Effector memory CD8-positive, alpha-beta T cell (primary cell): ENCODE measurements around the gene GLIS1.
A peak's percentile ranks its signal among the peaks of the same experiment; 100 is the strongest.

Source experiments
- ATAC-seq: fragments of 150-1000 bp; cut with Tn5 transposase; replicated peaks from 2 replicates; pipeline ENCODE4 v1.10.0; 2021; ENCODE audit warnings: mild to moderate bottlenecking, moderate library complexity
- DNase-seq, 3 experiments: peaks; one replicate each; pipeline ENCODE4 v3.0.0; 2021
- H3K27ac Mint-ChIP-seq, 2 donors: one replicate each; pipeline ENCODE4 v1.8.0; 2022; ENCODE audit warnings: mild to moderate bottlenecking in 2 of 2, mixed read lengths in 2 of 2, moderate library complexity in 2 of 2
- H3K27me3 Mint-ChIP-seq, 2 donors: one replicate each; pipeline ENCODE4 v1.8.0; 2022; ENCODE audit warnings: mixed read lengths in 2 of 2
- H3K36me3 Mint-ChIP-seq: one replicate; pipeline ENCODE4 v1.8.0; 2022; ENCODE audit warnings: mild to moderate bottlenecking, moderate library complexity, mixed read lengths; ENCODE audit not compliant: insufficient read depth
- H3K4me1 Mint-ChIP-seq, 2 donors: one replicate each; pipeline ENCODE4 v1.8.0; 2022; ENCODE audit warnings: low read depth in 2 of 2, mixed read lengths in 2 of 2
- H3K4me3 Mint-ChIP-seq, 2 donors: one replicate each; pipeline ENCODE4 v1.8.0; 2022; ENCODE audit warnings: mild to moderate bottlenecking in 2 of 2, mixed read lengths in 2 of 2, moderate library complexity in 2 of 2
- H3K9me3 Mint-ChIP-seq, 2 donors: one replicate each; pipeline ENCODE4 v1.8.0; 2022; ENCODE audit warnings: mixed read lengths in 2 of 2

The GLIS1 gene

GRCh38 chr1:53526451-53527101, 212.4 kb downstream of the GLIS1 start:
- Mint-ChIP-seq H3K4me1 (peaks cover 0 to 4% of the 10 kb centered on the region in 2 donors), H3K9me3 (no peaks in the 10 kb centered on the region), H3K4me3 (no peak overlapping the region), H3K27me3 (peaks cover 5 to 25% of the 10 kb centered on the region in 2 donors), H3K27ac (no peak overlapping the region), H3K36me3 (no peaks in the 10 kb centered on the region)
- DNase-seq (no peak), ATAC-seq (no peak)

GRCh38 chr1:53525595-53525994, 213.4 kb downstream of the GLIS1 start:
- Mint-ChIP-seq H3K27ac (peak overlapping the region; percentile 36 to 62), H3K9me3 (no peaks in the 10 kb centered on the region), H3K27me3 (peaks cover 5 to 31% of the 10 kb centered on the region in 2 donors), H3K36me3 (no peaks in the 10 kb centered on the region), H3K4me3 (no peak overlapping the region), H3K4me1 (peaks cover 0 to 4% of the 10 kb centered on the region in 2 donors)
- no peak for DNase-seq
- no peak for ATAC-seq

- Mint-ChIP-seq H3K36me3 (no peaks in the 10 kb centered on the region), H3K27me3 (peaks cover 5 to 31% of the 10 kb centered on the region in 2 donors), H3K4me3 (no peak overlapping the region), H3K9me3 (no peaks in the 10 kb centered on the region), H3K4me1 (peaks cover 0 to 4% of the 10 kb centered on the region in 2 donors), H3K27ac (peak overlapping the region in 1 of 2 donors; percentile 14)
- DNase-seq (no peak), ATAC-seq (no peak)
These were observed 214.3 kb downstream of the GLIS1 start for GRCh38 chr1:53524428-53525375.

GRCh38 chr1:53521924-53522552, 216.9 kb downstream of the GLIS1 start:
- peaks cover 0 to 4% of the 10 kb centered on the region in 2 donors for H3K4me1 Mint-ChIP-seq
- peaks cover 5 to 31% of the 10 kb centered on the region in 2 donors for H3K27me3 Mint-ChIP-seq
- no peak overlapping the region for H3K4me3 Mint-ChIP-seq
- no peaks in the 10 kb centered on the region for H3K9me3 Mint-ChIP-seq
- no peaks in the 10 kb centered on the region for H3K36me3 Mint-ChIP-seq
- ATAC-seq (no peak), DNase-seq (no peak)
- H3K27ac Mint-ChIP-seq, result peak overlapping the region in 1 of 2 donors; percentile 51

GRCh38 chr1:53520481-53520880, 218.5 kb downstream of the GLIS1 start:
- no peaks in the 10 kb centered on the region for H3K4me1 Mint-ChIP-seq
- H3K27me3 Mint-ChIP-seq, result peaks cover 5 to 20% of the 10 kb centered on the region in 2 donors
- ATAC-seq (no peak), DNase-seq (no peak)
- H3K36me3 Mint-ChIP-seq, result peaks cover 2% of the 10 kb centered on the region
- no peak overlapping the region for H3K4me3 Mint-ChIP-seq
- peak overlapping the region in 1 of 2 donors; percentile 12 for H3K27ac Mint-ChIP-seq
- H3K9me3 Mint-ChIP-seq, result no peaks in the 10 kb centered on the region

- no peak overlapping the region for H3K27ac Mint-ChIP-seq
- DNase-seq (no peak), ATAC-seq (no peak)
- H3K36me3 Mint-ChIP-seq, result peaks cover 2% of the 10 kb centered on the region
- H3K4me3 Mint-ChIP-seq, result no peak overlapping the region
- H3K4me1 Mint-ChIP-seq, result no peaks in the 10 kb centered on the region
- H3K27me3 Mint-ChIP-seq, result peaks cover 4 to 12% of the 10 kb centered on the region in 2 donors
- H3K9me3 Mint-ChIP-seq, result no peaks in the 10 kb centered on the region
These were observed 219.5 kb downstream of the GLIS1 start for GRCh38 chr1:53519421-53519820.

- ATAC-seq, result no peak
These were observed 220.2 kb downstream of the GLIS1 start for GRCh38 chr1:53518775-53519174.

GRCh38 chr1:53517821-53518352, 221.1 kb downstream of the GLIS1 start:
- DNase-seq (no peak), ATAC-seq (no peak)
- H3K27ac Mint-ChIP-seq, result no peak overlapping the region
- no peaks in the 10 kb centered on the region for H3K9me3 Mint-ChIP-seq
- no peak overlapping the region for H3K4me3 Mint-ChIP-seq
- H3K4me1 Mint-ChIP-seq, result no peaks in the 10 kb centered on the region
- H3K27me3 Mint-ChIP-seq, result peaks cover 0 to 18% of the 10 kb centered on the region in 2 donors
- H3K36me3 Mint-ChIP-seq, result peaks cover 2% of the 10 kb centered on the region

More at GRCh38 chr1:53518775-53519174, 220.2 kb downstream of the GLIS1 start:
- DNase-seq, result no peak
- Mint-ChIP-seq H3K27me3 (peaks cover 0 to 9% of the 10 kb centered on the region in 2 donors), H3K27ac (no peak overlapping the region), H3K4me1 (no peaks in the 10 kb centered on the region), H3K36me3 (peaks cover 2% of the 10 kb centered on the region), H3K4me3 (no peak overlapping the region), H3K9me3 (no peaks in the 10 kb centered on the region)

- Mint-ChIP-seq H3K4me1 (no peaks in the 10 kb centered on the region), H3K36me3 (peaks cover 2% of the 10 kb centered on the region), H3K9me3 (no peaks in the 10 kb centered on the region), H3K4me3 (no peak overlapping the region), H3K27me3 (peaks cover 0 to 18% of the 10 kb centered on the region in 2 donors), H3K27ac (no peak overlapping the region)
- DNase-seq (no peak), ATAC-seq (no peak)
These were observed 221.9 kb downstream of the GLIS1 start for GRCh38 chr1:53517109-53517508.

GRCh38 chr1:53516181-53516580, 222.8 kb downstream of the GLIS1 start:
- no peak overlapping the region for H3K4me3 Mint-ChIP-seq
- no peaks in the 10 kb centered on the region for H3K9me3 Mint-ChIP-seq
- H3K27me3 Mint-ChIP-seq, result peaks cover 0 to 16% of the 10 kb centered on the region in 2 donors
- no peak overlapping the region for H3K27ac Mint-ChIP-seq
- ATAC-seq (no peak), DNase-seq (no peak)
- H3K4me1 Mint-ChIP-seq, result no peaks in the 10 kb centered on the region
- H3K36me3 Mint-ChIP-seq, result peaks cover 2% of the 10 kb centered on the region

- Mint-ChIP-seq H3K36me3 (peaks cover 2% of the 10 kb centered on the region), H3K27me3 (peaks cover 0 to 12% of the 10 kb centered on the region in 2 donors), H3K4me3 (no peak overlapping the region), H3K9me3 (no peaks in the 10 kb centered on the region), H3K4me1 (no peaks in the 10 kb centered on the region), H3K27ac (no peak overlapping the region)
- ATAC-seq (no peak), DNase-seq (no peak)
These were observed 224.5 kb downstream of the GLIS1 start for GRCh38 chr1:53514436-53514835.

GRCh38 chr1:53513846-53514245, 225.1 kb downstream of the GLIS1 start:
- H3K9me3 Mint-ChIP-seq, result no peaks in the 10 kb centered on the region
- peaks cover 2% of the 10 kb centered on the region for H3K36me3 Mint-ChIP-seq
- no peak for ATAC-seq
- H3K4me1 Mint-ChIP-seq, result peaks cover 3 to 4% of the 10 kb centered on the region in 2 donors
- H3K4me3 Mint-ChIP-seq, result no peak overlapping the region
- peak overlapping the region in 1 of 2 donors; percentile 7 for H3K27ac Mint-ChIP-seq
- peaks cover 0 to 12% of the 10 kb centered on the region in 2 donors for H3K27me3 Mint-ChIP-seq
- DNase-seq, result no peak
